Stimulated activated CD4-positive, alpha-beta T cell treated with anti-CD3 and anti-CD28 coated beads, TNF-alpha, amount 100 ng/mL, for 24 hours (primary cell): ENCODE results near the gene MAP3K20.
"Not testable (repeated sequence)": the region's sequence is repeated elsewhere in the genome, so short reads cannot be mapped to it uniquely, and the experiment has no call there.

Experiments
- DNase-seq, 3 experiments: peaks; one replicate each; pipeline ENCODE4 v3.0.0-alpha.2; 2020; ENCODE audit warnings: low read depth in 3 of 3

Gene MAP3K20

GRCh38 chr2:173232956-173233744, 157.5 kb downstream of the MAP3K20 start:
- DNase-seq = no peak

GRCh38 chr2:173235947-173236803, 160.5 kb downstream of the MAP3K20 start:
- no peak for DNase-seq

GRCh38 chr2:173238385-173238784, 162.7 kb downstream of the MAP3K20 start:
- DNase-seq = no peak

GRCh38 chr2:173238831-173239230, 163.2 kb downstream of the MAP3K20 start:
- DNase-seq = no peak

GRCh38 chr2:173239644-173240043, 164.0 kb downstream of the MAP3K20 start:
- DNase-seq = peak in 1 of 3 experiments; percentile 4

DNA sequence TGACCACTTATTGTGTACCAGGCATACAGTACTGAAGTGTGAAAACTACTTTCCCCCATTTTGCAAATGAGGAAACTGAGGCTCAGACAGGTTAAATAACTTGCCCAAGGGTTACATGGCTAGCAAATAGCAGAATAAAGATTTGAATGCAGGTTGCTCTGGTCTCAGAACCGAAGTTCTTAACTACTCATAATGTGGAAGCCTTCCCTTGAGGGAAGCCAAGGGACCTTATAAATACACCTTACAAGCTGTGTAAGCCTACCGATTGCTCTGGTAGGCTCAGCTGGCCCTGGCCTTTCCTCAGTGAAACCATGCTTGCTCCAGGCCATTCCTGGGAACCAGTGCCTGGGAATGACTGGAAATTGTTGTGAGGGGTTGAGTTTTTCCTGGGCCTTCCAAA, 164.4 kb downstream of the MAP3K20 start:
- DNase-seq = no peak

GRCh38 chr2:173241643-173242042, 166.0 kb downstream of the MAP3K20 start:
- DNase-seq = no peak

DNA sequence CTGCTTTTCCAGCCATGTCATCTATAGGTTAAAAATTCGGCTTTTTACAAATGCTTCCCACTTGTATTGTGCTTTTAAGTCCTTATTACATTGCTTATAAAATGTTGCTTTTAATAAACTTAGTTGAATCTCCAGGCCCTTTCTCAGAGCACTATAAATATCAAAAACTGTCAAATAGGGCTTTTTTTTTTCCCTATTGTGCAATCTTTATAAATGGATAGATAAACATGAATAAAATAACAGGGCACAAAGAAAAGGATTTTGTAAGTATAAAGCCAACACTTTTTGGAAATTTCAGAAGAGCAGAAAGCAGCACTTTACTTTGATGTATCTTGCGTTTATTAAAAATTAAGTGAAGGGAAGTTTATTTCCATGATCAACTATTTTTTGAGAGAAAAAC, 171.5 kb downstream of the MAP3K20 start:
- DNase-seq = no peak

DNA sequence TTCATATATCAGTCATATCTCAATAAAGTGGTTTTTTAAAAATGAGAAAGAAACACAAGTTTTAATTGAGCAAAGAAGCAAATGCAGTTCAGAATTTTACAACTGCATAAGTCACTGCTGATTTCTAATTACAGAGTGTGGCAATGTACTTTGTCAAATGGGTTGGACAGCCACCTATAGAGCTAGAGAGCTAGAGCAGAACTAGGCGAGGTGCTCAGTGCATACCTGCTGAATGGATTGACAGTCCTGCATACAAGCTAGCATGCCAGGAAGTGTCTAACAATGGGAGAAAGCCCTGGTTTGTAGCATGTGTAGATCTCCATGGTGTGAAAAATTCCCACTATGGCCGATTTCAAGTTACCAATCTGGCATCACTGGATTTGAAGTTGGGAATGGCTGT, 172.7 kb downstream of the MAP3K20 start:
- no peak for DNase-seq

- no peak for DNase-seq
Observed at GRCh38 chr2:173249661-173250641, 174.3 kb downstream of the MAP3K20 start.

- no peak for DNase-seq
Observed at GRCh38 chr2:173251225-173251624, 175.6 kb downstream of the MAP3K20 start.

DNA sequence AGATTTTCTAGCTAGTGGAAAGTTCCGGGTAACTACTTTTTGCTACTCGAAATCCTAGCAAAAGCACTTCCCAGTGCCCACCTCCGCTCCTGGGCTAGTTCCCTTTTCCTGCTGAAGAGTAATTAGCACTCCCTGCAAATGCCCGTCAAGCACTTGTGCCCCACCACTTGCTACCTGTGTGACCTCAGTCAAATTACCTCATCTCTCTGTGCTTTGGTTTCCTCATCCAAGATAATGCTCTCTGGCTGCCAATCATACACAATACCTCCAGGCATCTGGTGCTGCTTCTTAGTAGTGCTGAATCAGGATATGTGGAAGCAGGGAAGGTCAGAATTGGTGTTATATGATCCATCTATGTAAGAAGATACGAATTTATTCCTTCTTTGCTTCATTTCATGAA, 176.9 kb downstream of the MAP3K20 start:
- no peak for DNase-seq

DNA sequence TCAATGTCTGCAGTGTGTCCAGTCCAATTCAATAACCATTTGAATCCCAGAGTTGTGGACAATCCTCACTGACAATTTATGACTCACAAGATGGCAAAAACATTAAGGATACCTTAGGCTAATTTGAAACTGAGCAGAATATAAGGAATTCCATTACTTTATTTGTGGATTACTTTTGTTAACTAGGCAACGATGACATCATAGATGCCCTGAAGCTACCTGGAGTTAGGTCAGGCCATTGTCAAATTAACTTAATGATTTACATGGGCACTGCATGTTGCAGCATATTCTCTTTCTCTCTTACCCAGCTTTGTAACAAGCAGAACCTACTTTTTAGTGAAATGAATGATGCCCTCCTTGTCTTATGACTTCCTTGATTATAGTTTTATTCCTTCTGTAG, 179.0 kb downstream of the MAP3K20 start:
- DNase-seq = no peak

GRCh38 chr2:173258701-173259100, 183.1 kb downstream of the MAP3K20 start:
- no peak for DNase-seq

- DNase-seq = not testable (repeated sequence)
Observed at GRCh38 chr2:173262356-173262755, 186.7 kb downstream of the MAP3K20 start.

DNA sequence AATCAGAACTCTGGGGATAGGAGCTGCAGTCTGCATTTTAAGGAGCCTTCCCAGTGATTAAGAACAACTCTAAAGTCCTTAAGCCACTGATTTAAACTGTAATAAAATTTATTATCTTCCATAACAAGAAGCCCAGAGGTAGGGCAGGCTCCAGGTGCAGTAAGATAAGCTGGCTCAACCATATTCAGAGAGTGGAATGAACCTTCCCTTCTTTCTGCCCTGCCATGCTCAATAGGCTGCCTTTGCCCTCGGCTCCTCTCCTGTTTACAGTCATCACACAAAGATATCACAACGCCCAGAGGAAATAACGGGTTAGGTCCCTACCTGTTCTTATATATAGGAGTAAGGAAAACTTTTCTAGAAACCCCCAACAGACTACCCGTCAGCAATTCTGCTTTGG, 188.5 kb downstream of the MAP3K20 start:
- DNase-seq = no peak

GRCh38 chr2:173264603-173265366, 189.1 kb downstream of the MAP3K20 start:
- no peak for DNase-seq

- no peak for DNase-seq
Observed at GRCh38 chr2:173271135-173271534, 195.5 kb downstream of the MAP3K20 start.

- DNase-seq = no peak
Observed at GRCh38 chr2:173271825-173272224, 196.2 kb downstream of the MAP3K20 start.

GRCh38 chr2:173272849-173273248, 197.2 kb downstream of the MAP3K20 start:
- DNase-seq = no peak
